ENCODE measurements around the gene NFIA.

Gene NFIA

GRCh38 chr1:61504852-61505390, 422.6 kb downstream of the NFIA start (continued):
- TF ChIP-seq ZSCAN23 (tag by site-specific recombination; IDR thresholded peaks at IDR 0.05) (no peak), ZSCAN30 (tag by site-specific recombination; IDR thresholded peaks at IDR 0.05) (no peak), ZNF398 (tag by site-specific recombination; IDR thresholded peaks at IDR 0.05) (no peak), ZEB2 (tag by site-specific recombination; IDR thresholded peaks at IDR 0.05) (peak; percentile 46; the same call in 1 of the 2 replicates), ZNF639 (tag by site-specific recombination; IDR thresholded peaks at IDR 0.05) (no peak), KLF9 (tag by site-specific recombination; IDR thresholded peaks at IDR 0.05; ENCODE audit: low read depth) (no peak), ZNF274 (IDR thresholded peaks at IDR 0.05; ENCODE audit: low read length) (no peak), ZNF274 (tag by site-specific recombination; IDR thresholded peaks at IDR 0.05; ENCODE audit: borderline replicate concordance) (no peak), ZNF214 (tag by site-specific recombination; IDR thresholded peaks at IDR 0.05; ENCODE audit: borderline replicate concordance) (no peak), ZNF558 (tag by site-specific recombination; IDR thresholded peaks at IDR 0.05) (no peak), KLF8 (tag by site-specific recombination; IDR thresholded peaks at IDR 0.05) (no peak), ZNF175 (tag by site-specific recombination; IDR thresholded peaks at IDR 0.05) (no peak), ZNF16 (tag by site-specific recombination; IDR thresholded peaks at IDR 0.05; ENCODE audit: low read depth) (no peak), ZNF18 (tag by site-specific recombination; IDR thresholded peaks at IDR 0.05) (no peak), ZNF660 (tag by site-specific recombination; IDR thresholded peaks at IDR 0.05) (peak; percentile 91), ZBTB44 (tag by site-specific recombination; IDR thresholded peaks at IDR 0.05) (no peak), ZNF202 (tag by site-specific recombination; IDR thresholded peaks at IDR 0.05; ENCODE audit: borderline replicate concordance) (no peak), RBAK (tag by site-specific recombination; IDR thresholded peaks at IDR 0.05) (no peak), TCF7L2 (IDR thresholded peaks at IDR 0.05; ENCODE audit: borderline replicate concordance, low read depth, low read length) (no peak), ZBTB10 (tag by site-specific recombination; IDR thresholded peaks at IDR 0.05) (no peak), ZSCAN4 (tag by site-specific recombination; IDR thresholded peaks at IDR 0.05) (0 out of 2 replicates have a peak, but pooled peaks have one; percentile 9), ZBTB1 (tag by site-specific recombination; IDR thresholded peaks at IDR 0.05) (no peak), ZFP37 (tag by site-specific recombination; IDR thresholded peaks at IDR 0.05) (no peak), ZBTB6 (tag by site-specific recombination; IDR thresholded peaks at IDR 0.05) (no peak), ZNF791 (tag by site-specific recombination; IDR thresholded peaks at IDR 0.05) (no peak), ZNF174 (tag by site-specific recombination; IDR thresholded peaks at IDR 0.05) (no peak), ZBTB8A (tag by site-specific recombination; IDR thresholded peaks at IDR 0.05) (no peak), ZNF354C (tag by site-specific recombination; IDR thresholded peaks at IDR 0.05; ENCODE audit: borderline replicate concordance, low read depth) (no peak), ZNF510 (tag by site-specific recombination; IDR thresholded peaks at IDR 0.05; ENCODE audit: insufficient replicate concordance) (no peak), ZNF266 (tag by site-specific recombination; IDR thresholded peaks at IDR 0.05; ENCODE audit: low read depth) (no peak)

Data from HEK293 (cell line).